ENCODE measurements around the gene CAND1.

DNA sequence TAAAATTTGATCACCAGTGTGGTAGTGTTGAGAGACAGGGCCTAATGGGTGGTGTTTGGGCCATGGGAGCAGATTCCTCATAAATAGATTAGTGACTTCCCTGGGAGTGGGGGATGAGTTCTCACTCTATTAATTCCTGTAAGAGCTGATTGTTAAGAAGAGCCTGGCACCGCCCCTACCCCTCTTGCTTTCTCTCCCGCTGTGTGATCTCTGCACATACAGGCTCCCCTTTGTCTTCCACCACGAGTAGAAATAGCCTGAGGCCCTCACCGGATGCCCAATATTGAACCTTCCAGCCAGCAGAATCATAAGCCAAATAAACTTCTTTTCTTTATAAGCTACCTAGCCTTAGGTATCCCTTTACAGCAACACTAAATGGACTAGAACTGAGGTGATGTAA is 31.9 kb upstream of the CAND1 start:
- TF ChIP-seq EZH2phosphoT487 (IDR thresholded peaks at IDR 0.05; ENCODE audit: insufficient read depth, low read depth), result no peak
- no peak for TF ChIP-seq EZH2 (IDR thresholded peaks at IDR 0.05; ENCODE audit: insufficient read depth, poor library complexity, severe bottlenecking)

Data from GM23248 (cell line).